HL-60/S4 (cell line): ENCODE data around the gene PADI4.

Experiments used
- in situ Hi-C: fragments of 300-500 bp; cut with MboI; formaldehyde crosslinking; loops from 2 replicates; pipeline ENCODE4 v1.14.3; 2022; ENCODE audit warnings: low sequenced_read_pairs

The PADI4 gene

DNA sequence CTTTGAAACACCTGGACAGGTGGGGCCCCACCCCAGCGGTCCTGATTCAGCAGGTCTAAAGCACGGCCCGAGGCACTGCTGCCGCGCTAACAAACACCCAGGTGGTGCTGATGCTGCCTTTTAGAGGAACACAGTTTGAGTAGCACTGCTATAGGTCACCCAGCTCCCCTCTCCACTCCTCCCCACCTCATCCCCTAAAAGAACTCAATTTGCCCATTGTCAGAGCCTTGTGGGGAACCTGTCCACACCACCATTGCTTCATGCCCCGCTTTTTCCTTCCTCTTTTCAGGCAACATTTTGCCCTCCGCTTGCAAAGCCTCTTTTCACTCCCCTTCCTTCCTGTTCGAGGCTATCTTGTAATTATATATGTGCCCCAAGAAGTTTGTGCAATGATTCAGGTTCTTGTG is 26.2 kb upstream of the PADI4 start:
- in situ Hi-C loops: no loop called here

DNA sequence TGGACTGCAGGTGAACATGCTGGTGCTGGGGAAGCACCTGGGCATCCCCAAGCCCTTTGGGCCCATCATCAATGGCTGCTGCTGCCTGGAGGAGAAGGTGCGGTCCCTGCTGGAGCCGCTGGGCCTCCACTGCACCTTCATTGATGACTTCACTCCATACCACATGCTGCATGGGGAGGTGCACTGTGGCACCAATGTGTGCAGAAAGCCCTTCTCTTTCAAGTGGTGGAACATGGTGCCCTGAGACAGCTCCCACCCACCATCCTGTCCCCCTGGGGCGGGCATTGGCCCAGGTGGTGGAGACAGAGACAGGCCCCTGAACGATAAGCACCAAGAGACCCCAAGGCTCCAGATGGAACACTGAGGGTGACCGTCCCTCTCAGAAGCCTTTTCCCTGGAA is 25.2 kb upstream of the PADI4 start:
- in situ Hi-C loops: no loop called here

DNA sequence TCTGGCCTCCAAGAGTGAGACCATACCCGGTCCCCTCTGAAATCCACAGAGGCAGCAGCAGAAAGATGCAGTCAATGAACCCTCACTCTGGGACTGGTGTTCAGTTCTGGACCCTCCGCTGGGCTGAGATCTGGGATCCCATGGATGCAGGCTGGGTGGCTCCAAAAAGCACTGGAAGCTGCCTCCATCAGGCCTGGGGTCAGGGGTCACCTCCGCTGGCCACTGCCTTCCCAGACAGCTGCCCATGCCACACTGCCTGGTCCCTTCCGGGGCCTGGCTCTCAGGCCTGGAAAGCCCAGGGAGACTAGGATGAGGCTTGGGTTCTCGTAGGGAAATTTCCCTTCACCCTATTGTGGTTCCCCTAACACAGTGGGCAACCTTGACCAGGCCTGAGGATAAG is 21.4 kb upstream of the PADI4 start:
- in situ Hi-C loops: no loop called here

DNA sequence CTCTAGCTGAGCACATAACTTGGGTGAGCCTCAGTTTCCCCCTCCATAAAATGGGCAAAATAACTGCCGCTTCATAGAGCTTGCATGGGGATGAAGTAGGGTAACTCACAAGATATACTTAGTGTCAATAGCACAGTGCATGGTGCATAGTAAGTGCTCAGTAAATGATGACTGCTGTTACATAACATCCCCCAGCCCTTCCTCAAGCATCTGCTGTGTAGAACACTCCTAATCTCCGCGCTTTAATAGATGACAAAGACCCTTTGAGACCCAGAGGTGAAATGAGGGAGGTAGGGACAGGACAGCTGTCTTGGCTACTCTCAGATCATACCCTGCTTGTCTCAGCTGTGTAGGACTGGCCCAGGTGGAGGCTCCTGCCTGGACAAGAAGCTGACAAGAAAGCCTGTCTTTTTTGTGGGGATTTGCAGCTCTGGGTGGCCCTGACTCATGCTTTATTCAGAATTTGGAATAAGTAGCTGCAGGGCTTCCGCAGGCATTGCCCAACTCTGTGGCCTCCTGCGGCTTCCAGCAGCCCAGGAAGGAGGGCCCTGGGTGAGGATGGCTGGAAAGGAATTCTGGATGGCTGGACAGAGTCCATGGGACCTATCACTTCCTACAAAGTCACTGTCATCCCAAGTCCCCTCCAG is 20.7 kb upstream of the PADI4 start:
- in situ Hi-C loops: no loop called here

DNA sequence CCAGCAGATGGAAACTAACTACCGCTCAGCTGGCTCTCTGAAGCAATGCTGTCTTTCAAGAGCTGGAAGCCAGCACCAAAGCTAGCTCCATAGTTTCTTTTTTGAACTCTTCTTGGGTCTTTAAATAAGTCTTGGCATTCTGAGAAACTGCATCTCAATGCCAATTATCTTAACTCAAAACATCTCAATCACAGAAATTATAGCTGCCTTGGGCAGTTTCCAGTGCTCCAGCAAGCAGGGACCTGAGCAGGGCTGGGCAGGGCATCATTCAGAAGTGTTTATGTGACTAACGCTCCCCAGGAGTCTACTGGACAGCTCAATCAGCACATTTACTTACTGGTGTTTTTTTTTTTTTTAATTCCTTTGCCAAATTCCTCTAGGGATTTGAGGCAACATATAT is 18.3 kb upstream of the PADI4 start:
- in situ Hi-C loops: no loop called here

DNA sequence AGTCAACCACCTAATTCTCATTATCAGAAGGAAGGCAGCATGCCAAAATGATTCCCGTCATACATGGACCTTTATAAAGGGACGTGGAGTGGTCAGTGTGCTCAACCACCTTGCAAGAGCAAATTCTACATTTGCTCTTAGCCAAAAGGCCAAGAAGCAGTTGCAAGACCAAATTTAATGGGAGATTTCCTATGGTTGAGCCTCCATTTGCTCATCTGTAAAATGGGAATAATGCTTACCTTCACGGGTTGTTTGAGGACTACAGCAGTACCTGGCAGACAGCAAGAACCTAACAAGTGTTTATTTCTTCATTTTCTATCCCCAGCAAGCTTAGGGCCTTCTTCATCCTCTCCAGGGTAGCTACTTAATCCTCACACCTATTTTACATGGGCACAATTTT is 17.4 kb upstream of the PADI4 start:
- in situ Hi-C loops: no loop called here

DNA sequence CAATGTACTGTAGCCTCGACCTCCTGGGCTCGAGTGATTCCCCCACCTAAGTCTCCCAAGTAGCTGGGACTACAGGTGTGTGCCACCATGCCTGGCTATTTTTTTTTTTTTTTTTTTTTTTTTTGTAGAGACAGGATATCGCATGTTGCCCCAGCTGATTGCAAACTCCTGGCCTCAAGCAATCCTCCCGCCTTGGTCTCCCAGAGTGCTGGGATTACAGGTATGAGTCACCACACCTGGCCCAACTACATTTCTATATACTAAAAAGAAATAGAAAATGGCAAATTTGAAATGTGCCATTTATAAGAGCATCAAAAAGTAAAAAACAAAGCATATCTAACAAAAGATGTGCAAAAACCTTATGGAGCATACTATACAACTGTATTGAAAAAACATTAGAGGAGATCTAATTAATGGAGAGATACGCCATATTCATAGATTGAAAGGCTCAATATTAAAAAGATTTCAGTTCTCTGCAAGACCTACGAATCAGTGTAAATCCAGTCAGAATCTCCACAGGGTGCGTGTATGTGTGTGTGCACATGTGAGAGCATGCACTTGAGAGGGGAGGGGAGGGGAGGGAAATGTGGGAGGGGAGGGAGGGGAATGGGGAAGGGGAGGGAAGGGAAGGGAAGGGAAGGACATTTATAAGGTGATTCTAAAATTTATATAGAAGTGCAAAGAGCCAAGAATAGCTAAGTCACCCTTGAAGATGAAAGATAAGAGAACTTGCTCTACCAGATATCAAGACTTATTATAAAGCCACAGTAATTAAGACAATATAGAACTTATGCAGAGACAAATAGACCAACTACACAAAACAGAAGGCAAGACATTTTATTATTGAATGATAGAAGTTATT is 15.5 kb upstream of the PADI4 start:
- in situ Hi-C loops: no loop called here

DNA sequence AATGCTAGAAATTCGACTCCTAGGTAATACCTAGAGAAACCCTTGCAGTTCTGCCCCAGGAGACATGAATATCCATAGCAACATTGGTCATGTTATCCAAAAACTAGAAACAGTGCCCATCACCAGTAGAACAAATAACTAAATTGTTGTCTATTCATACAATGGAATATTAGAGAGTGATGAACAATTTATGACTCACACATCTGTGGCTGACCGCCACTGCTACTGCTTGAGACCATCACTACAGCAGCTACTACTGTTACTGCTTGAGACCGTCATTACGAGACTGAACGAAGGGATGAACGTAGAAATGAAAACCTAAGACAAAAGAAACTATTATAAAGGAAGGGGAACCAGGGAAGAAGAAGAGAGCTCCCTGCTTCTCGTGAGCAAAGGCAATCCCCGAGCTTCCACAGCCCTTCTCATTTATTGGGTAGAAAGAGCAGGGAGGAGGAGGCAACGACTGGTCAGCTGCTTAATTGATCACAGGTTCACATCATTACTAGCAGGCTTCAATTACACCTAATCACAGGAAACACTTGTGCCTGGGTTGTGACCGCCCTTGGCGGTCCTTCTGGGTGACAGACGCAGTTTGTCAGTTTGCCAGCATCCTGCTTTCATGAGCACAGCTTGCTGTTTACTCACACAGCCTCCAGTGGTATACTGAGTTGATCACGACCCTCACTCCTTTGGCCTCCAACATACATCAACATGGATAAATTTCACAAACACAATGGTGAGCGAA is 14.1 kb upstream of the PADI4 start:
- in situ Hi-C loops: no loop called here

DNA sequence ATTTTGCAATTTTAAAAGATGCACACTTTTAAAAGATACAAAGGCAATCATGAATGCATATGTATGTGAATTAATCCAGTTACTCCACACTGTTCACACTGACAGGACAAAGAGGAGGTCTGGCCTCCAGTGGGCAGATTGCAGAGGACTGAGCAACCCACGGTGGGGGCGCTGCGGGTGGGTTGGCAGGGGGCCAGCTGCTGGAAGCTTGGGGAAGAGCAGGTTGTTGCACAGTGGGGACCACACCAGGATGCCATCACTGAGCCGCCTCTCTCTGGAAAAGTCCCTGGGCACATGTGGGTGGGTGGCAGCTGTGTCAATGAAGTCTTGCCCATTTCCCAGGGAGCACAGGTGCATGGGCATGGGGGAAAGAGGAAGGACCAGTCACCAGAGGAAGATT is 12.7 kb upstream of the PADI4 start:
- in situ Hi-C loops: no loop called here

DNA sequence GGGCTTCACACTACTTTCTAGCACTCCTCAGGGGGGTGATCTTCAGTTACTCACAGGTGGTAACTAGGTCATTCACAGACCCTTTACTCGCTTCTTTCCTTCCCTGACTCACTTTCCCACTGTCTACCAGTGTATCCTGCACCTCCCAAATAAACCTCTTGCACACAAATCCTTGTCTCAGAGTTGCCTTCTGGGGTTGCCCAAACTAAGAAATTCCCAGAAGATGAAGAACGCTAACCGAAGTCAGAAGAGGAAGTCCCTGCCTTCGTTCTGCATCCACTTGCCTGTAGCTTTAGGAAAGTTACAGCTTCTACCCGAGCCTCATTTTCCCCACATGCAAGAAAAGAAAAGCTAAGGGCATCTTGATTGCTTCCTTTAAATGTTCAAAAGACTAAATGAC is 11.9 kb upstream of the PADI4 start:
- in situ Hi-C loops: no loop called here

DNA sequence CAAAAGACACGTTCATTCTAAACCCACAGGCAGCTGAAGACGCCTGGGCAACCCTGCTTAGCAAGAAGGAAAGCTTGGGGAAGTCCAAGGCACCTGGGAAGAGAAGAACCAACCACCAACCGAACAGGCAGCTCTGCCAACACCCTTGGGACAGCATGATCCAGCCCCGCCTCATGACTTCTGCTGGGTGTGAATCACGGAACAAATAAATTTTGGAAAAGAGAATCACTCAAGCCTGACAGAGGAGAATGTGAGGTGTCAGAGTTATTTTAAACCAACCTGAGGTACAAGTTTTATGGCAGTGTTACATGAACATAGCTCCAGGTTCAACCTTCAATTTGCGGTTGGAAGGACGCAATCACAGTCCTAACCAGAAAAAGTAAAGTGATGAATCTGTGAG is 10.0 kb upstream of the PADI4 start:
- in situ Hi-C loops: no loop called here

DNA sequence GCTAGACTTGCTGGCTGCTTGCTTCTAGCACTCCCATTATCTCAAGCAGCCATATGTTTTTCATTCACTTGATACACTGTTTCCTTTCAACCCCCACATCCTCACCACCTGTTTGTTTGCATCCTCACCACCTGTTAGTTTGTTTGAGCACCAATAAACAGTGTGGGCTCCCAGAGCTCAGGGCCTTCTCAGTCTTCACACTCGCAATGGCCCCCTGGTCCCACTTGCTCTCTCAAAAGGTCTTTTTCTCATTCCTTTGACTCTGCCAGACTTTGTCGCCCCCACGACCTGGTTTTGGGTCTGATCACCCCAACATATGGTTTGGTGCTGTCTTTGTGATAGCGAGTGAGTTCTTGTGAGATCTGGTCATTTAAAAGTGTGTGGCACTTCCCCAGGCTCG is 6.2 kb upstream of the PADI4 start:
- in situ Hi-C loops: no loop called here

DNA sequence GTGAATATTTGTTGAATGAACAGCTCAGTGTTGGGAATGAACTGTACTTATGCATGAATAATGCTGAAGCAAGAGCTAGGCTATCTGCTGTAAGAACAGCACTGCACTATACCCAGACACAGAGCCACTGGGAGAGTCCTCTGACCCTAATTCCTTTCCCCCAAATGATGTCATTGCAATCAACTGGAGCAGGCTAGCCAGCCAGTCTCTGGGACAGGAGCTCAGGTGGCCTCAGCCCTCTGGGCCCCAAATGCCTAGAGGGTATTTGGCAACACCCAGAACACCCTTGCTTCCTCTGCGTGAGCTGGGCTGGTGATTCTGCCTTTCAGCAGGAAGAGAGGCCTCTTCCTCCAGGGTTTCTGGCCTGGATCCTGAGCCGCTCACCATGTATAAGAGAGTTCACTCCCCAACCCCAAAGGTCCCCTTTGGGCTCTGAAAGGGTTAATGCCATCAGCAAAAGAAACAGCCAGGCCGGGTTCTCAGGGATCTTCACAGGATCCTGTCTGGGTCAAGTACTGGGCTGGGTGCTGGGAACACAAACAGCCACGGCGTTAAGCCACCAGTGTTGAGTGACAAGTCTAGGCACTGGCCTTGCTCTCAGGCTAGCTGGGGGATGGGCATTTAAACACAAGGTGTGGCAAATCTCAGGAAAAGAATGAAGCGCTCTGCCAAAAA is 3.7 kb upstream of the PADI4 start:
- in situ Hi-C loops: no loop called here

DNA sequence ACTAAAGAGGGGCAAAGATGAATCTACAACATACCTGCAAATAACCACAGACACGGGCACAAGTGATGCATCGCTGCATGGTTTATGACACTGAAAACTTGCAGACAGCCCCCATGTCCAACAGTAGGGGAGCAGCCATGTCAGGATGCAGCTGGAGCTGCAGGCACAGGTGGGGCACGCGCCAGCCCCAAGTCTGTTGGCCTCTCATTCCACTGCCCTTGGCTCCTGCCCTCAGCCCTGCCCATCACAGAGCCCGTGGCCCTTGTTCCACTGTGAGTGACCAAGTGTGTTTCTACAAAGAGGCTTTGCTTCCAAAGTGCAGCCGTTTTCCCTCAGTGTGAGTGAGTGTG is 3.2 kb upstream of the PADI4 start:
- in situ Hi-C loops: no loop called here

DNA sequence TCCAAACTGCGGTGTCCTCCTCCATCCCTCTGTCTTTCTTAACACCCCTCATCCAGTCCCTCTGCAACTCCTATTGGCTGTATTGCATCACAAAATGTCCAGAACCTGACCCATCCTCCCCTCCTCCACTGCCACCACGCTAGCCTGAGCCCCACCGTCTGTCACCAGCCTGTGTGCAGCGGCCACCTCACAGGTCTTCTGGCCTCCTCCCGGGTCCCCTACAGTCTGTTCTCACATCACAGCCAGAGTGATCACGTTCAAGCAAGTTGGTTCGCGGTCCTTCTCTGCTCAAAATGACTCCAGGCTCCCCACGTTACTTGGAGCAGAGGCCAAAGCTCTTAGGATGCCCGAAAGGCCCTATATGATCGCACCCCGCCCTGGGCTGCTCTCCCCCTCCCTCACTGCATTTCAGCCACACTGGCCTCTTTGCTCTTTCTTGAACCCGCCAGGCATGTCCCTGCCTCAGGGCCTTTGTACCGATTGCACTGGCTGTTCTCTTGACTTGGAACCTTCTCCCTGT is 2.4 kb upstream of the PADI4 start:
- in situ Hi-C loops: no loop called here

DNA sequence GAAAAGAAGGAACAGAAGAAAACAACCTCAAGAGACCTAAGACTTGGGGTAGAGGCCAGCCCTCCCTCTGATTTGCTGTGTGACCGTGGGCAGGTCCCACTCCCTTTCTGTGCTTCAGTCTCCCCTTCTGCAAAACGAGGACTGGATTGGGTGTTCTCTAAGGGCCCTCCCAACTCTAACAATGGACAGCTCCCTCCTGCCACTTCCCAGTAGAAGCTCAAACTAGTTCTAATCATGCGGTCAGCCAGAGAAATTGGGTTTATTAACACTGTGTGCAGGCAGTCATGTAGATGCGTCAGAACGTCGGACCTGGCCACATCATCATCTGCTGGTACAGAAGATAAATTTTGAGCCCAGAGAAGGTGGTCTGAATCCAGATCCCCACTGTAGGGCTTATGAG is 1.6 kb upstream of the PADI4 start:
- in situ Hi-C loops: no loop called here

DNA sequence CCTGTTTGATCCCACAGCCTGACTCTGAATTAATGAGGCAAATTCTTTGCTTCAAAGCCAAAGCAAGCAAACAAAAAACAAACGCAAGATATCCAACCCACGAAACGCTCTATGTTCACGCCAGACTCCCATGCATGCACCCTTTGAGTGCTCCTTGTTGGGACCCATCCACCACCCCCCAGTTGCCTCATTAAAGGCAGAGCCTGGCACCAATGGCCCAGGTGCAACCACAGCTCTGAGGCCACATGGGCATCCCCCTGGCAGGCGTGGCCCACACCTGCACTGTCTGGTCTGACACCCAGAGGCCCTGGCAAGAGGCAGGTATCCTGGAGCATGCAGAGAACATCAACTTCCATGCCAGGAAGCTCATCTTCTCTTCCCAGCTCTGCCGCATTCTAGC is 1.1 kb upstream of the PADI4 start:
- in situ Hi-C loops: no loop called here

DNA sequence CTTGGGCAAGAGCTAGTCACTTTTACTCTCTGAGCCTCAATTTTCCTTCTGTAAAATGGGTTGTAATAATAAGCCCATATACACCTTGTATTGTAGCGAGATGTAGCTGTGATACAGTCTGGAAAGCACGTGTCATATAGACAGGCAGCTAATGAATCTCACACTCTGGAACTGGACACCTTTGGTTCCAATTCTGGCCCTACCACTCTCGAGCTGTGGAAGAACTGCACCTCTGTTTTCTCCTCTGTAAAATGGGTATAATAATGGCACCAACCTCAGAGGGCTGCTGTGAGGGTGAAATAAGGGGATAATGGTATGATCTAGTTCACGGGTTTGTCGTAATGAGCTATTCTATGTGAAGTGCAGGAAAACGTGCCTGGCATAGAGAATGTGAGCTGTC is 668 bp upstream of the PADI4 start:
- in situ Hi-C loops: no loop called here

DNA sequence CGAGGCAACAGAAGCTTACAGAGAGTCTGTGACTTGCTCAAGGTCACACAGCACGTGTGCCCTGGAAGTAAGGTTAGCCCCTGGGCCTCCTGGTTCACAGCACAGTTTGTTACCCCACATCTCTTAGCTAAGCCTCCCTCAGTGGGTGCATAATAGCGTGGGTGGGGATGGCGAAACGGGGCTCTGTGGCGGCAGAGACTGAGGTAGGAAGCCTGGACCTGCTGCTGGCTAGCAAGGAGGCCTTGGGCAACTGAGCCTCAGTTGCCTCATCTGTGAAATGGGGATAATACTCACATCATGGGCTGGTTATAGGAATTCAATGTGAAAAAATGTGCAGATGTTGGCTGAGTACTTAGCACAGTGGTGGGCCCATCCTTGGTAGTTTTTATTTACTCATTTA is 596 bp downstream of the PADI4 start:
- in situ Hi-C loops: no loop called here

DNA sequence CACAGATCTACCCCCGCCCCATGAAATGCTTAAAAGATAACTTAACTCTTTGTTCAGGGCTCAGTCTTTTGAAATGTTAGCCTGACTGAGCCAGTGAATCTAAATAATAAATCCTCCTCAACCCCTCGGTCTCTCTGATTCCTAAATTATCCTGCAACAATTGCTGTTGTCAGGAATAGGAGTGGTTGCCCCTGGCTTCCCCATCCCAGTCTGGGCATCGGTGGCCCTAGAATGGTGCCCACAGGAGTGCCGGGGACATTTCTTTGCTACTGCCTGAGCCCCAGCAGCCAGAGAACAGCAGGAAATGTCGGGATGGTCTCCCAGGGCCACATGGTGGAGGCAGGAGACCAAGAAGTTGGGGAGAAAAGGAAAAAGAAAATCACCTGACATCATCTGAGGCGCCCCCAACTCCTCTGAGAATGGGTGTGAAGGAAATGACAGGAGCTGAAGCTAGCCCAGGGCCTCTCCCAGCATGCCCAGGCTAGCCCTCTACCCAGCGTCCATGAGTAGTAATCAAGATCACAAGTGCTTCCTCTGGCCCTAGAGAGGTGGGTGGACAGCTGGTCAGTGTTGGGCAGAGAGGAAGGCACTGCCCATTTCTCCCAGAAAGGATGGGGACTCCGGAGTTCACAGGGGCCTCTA is 1.6 kb downstream of the PADI4 start:
- in situ Hi-C loops: no loop called here
